Embryonic facial prominence (tissue), 1 donor: Measurements from ENCODE around the gene SLC35F6.
"Not testable (repeated sequence)": the region's sequence is repeated elsewhere in the genome, so short reads cannot be mapped to it uniquely, and the experiment has no call there.

Source experiments
- DNase-seq: peaks from one replicate; pipeline ENCODE4 v3.0.0-alpha.2; 2016; ENCODE audit errors: extremely low spot score

SLC35F6 gene

GRCh38 chr2:26784570-26785234 is 20.6 kb downstream of the SLC35F6 start:
- no peak for DNase-seq

- DNase-seq, result peak; percentile 97
Observed at GRCh38 chr2:26785431-26786206, 21.5 kb downstream of the SLC35F6 start, which contains the start of gene CENPA. Gene CENPA, plus strand, starts transcription at chr2:26786056. Its CDS starts 141 bp downstream, at chr2:26786197.

DNA sequence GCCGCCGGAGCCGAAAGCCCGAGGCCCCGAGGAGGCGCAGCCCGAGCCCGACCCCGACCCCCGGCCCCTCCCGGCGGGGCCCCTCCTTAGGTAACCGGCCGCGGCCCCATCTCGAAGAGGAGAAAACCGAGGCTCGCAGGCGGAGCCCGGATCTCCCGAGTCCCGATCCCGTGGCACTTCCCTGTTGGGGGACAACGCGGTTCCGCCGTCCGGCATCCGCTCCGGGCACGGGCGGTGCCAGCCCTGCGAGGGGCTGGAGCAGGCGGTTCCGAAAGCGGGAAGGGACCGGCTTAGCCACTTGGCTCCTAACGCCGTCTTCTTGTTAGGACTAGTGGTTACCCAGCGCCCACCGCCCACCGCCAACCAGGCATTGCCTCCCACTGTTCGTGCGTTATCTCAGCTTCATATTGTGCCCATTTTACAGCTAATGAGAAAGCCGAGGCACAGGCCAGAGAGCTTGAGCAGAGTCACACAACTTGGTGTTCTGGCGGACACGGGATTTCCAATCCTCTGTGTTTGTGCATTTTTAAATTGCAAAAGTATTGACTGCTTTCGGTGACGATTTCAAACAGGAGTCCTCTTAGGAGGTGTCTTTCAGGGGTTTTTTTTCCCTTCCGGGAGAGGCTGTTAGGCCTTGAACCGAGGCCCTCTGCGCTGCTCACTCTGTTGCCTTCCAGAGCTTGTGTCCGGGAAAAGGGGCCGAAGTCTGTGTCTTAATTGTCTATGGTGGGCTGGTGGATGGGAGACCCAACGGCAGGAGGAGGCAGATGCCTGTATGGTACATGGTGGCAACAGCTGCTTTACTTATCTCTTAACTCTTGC is 22.3 kb downstream of the SLC35F6 start:
- no peak for DNase-seq

GRCh38 chr2:26792720-26793119 is 28.6 kb downstream of the SLC35F6 start:
- DNase-seq, result no peak

- DNase-seq, result no peak
Observed at GRCh38 chr2:26793518-26793917, 29.4 kb downstream of the SLC35F6 start.

DNA sequence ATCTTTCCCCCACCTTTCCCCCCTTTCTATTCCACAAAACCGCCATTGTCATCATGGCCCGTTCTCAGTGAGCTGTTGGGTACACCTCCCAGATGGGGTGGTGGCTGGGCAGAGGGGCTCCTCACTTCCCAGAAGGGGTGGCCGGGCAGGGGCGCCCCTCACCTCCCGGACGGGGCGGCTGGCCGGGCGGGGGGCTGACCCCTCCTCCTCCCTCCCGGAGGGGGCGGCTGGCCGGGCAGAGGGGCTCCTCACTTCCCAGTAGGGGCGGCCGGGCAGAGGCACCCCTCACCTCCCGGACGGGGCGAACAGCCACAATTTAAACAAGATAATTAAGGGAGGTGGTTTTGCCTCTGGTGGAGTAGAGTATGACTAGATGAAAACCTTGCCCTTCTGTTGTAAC is 31.1 kb downstream of the SLC35F6 start:
- DNase-seq, result not testable (repeated sequence)

DNA sequence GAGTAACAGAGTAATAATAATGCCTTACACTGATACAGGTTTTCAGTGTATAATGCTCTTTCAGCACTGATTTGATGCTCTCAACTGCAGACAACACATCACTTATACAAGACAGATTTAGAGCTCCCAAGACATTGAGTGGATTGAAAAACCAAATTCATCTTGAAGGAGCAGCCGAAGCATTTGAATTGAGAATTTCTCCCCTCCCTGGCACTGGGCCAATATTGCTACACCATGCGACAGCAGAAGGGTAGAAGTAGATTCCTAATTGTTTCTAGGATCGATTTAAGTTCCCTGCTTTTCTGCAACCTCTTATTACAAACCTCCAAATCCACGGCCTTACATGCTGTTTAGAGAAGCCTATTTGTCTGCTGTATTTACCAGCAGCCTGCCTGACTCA is 37.2 kb downstream of the SLC35F6 start:
- DNase-seq, result no peak

DNA sequence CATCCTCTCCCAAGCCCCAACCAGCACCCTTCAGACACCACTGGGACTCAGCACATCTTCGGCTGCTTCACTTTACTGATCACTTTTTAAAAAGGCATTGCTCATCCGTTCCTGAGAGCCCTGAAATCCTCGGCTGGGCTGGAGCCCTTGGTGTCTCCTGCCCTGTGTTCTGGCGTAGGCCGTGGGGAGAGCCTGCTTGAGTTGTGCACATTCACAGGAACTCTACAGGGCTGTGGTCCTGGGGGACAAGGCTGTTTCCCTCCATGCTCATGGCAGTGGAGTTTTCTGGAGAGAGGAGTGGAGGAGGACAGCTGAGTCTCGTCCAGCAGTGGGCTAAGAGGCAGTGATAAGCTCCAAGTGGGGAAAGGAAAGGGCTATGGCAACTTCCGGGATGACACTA is 37.7 kb downstream of the SLC35F6 start:
- DNase-seq, result no peak

DNA sequence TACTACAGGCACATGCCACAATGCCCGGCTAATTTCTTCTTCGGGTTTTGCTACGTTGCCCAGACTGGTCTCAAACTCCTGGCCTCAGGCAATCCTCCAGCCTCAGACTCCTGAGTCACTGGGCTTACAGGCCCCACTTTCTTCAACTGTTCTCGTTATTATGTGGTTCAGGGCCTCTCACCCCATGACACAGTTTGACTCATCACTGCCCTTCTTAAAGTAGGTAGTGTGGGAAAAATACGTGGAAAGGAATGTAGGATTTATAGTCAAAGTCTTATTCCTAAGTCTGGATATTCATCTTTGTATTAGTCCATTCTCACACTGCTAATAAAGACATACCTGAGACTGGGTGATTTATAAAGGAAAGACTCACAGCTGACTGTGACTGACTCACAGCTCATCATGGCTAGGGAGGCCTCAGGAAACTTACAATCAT is 41.2 kb downstream of the SLC35F6 start:
- DNase-seq, result no peak

GRCh38 chr2:26807788-26808460 is 43.8 kb downstream of the SLC35F6 start:
- no peak for DNase-seq

GRCh38 chr2:26809211-26809610 is 45.1 kb downstream of the SLC35F6 start:
- no peak for DNase-seq

- DNase-seq, result no peak
Observed at GRCh38 chr2:26809876-26810577, 45.9 kb downstream of the SLC35F6 start.

DNA sequence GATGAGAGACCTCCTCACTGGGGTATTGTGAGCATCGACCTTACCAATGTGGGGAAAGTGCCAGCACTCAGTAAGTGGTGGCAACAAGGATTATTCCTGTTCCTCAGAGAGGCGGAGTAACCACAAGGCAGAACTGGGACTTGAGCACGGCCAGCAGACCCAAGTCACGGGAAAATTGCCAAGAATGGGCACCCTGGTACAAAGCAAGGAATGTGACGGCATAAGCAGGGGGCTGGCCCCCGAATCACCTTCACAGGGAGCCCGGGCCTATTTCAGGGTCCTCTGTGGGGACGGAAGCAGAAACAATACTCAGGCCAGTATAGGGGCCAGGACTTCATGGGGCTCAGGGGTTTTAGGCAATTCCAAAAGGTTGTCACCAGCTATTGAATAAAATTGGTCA is 47.2 kb downstream of the SLC35F6 start:
- no peak for DNase-seq

DNA sequence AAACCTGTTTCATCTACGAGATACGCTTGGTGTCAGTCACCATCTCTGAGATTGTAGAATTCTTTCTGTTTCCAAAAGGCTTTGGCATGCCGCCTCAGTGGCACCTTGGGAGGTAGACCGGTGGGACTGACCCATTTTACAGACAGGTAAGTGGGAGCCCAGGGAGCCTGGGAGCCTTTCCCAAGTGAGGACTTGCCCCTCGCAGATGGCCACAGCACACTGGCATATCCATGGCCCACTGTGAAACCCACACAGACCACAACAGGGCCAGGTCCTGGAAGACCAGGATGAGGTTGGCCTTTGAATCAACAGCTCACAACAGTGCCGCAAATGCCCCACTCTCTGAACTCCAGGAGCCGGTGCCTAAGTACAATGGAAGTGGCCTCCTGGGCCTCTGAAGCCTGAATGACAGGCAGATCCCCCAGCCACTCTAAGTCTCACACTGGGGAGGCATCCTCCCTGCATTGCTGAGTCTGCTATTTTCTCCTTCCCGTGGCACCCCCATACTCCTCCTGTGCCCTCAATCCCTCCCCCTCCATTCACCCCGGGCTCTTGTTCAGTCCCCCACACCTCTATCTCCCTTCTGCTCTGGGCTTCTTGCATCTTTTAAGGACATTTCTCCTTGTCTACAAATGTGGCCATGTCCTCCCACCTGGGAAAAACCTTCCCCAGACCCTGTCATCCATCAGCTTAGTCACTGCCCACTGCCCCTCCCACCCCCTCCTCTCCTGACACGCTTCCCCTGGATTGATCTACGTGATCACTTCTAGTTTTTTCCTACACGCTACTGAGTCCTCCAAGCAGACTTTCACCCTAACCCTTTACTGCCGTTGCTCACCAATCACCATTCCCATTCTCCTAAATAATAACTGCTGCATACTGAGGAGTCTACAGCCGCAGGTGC is 48.0 kb downstream of the SLC35F6 start:
- DNase-seq, result no peak

DNA sequence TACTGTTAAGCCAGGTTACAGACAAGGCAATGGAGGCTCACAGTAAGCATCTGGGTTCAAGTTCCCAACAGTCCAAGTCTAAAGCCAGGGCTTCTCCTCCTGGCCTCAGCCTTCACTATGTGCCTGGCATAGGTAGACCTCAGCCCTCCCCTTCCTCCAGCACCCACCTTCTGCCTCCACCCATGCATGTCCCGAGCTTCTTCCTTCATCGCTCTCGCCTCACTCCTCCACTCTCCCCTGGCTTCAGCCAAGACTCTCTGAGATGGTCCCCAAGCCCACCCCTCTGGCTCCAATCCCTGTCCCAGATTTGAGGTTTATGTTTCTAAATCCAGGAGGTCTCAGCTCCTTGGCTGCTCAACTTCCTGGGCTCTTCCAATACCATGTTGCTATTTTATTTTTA is 48.6 kb downstream of the SLC35F6 start:
- DNase-seq, result no peak

GRCh38 chr2:26814072-26814765 is 50.1 kb downstream of the SLC35F6 start:
- not testable (repeated sequence) for DNase-seq

DNA sequence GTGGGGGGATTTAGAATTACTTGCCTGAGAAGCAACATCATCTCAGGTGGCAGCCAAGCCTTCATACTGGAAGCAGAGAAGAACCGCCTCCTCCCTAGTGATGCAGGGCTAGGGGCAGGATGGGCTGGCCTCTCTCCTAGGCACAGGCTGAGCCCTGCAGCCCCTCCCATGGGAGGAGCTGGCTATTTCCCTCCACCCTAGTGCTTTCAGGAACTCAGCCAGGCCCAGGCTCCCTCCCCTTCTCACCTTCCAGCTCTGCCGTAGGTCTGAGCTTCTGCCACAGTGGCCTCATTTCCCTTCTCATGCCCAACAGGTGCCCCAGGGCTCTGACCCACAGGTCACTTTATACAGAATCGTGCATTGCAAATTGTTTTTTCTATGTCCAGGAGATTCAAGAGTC is 52.8 kb downstream of the SLC35F6 start:
- no peak for DNase-seq

DNA sequence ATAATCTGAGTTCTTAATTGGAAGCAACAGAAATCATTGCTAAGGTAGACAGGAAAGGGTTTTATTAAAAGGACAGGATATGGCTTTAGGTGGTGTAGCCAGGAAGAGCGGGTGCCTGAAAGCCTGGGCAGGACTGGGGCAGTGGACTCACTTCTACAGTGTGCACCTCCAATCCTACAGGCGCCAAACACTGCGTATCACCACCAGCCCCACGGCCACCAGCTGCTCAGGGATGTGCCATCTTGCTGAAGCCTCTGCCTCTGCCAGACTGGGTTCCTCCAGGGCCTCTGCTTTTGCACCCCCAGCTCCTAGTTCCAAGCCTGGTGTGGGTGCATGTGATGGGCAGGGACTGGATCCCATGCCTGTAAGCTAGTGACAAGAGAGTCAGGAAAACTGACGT is 54.2 kb downstream of the SLC35F6 start:
- DNase-seq, result no peak

DNA sequence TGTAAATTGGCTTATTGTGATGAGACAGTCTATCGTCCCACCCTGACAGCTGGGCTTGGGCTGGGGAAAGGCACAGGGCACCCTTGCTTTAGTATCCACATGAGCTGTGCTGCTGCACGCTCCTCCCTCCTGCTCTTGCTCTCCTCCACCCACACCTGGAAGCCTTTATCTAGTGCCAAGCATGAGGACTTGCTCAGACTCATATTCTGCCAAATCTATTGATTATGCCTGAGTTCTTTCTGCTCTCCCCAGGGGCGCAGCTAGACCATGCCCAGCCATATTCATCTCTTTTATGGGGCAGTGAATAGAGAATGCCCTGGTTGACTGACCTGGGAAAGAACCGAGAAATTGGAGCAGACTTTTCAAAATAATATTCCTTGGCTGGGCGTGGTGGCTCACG is 54.9 kb downstream of the SLC35F6 start:
- no peak for DNase-seq

DNA sequence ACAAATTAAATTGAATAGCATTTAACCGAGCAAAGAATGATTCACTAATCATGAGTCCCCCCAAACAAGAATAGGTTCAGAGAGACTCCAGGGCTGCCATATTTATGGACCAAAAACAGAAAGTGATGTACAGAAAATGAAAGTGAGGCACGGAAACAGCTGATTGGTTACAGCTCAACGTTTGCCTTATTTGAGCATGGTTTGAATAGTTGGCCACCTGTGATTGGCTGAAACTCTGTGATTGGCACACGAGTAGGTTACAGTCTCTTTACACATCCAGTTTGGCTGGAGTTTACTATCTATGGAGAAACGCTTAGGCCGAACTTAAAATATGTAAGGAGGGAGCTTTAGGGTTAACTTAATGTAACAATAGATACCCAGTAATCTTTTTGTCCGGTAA is 56.8 kb downstream of the SLC35F6 start:
- DNase-seq, result no peak
